ENCODE results near the gene SORCS2.

The SORCS2 gene

DNA sequence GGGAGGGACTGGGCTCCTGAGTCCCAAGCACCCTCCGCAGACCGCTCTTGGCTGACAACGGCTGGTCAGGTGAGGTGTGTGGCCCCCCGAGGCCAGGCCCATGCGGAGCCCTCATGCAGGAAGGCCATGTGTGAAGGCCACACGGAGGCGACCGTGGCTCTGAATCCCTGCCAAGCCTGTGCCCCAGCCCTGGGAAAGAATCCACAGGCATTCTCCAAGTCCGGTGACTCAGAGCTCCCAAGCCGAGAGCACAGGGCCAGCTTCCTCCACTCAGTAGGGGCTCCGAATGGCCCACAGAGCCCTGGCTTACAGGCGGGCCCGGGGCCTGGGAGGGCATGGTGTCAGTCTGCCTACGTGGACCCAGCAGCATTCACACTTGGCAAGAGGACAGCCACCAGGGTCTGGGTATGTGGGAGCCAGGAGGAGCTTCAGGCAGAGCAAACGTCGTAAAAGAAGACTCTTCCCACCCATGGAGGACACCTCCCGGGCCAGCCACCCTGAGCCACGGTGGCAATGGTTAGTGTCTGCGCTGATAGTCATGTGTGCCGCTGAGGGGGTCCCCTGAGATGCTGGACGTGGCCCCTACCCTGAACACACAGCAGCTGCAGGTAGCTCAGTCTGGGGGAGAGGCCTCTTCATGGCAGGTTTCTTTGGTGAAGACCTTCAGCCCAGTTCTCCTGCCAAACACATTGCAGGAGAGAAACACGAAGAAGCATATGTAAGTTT lies 136.7 kb downstream of the SORCS2 start:
- DNase-seq: no peak

DNA sequence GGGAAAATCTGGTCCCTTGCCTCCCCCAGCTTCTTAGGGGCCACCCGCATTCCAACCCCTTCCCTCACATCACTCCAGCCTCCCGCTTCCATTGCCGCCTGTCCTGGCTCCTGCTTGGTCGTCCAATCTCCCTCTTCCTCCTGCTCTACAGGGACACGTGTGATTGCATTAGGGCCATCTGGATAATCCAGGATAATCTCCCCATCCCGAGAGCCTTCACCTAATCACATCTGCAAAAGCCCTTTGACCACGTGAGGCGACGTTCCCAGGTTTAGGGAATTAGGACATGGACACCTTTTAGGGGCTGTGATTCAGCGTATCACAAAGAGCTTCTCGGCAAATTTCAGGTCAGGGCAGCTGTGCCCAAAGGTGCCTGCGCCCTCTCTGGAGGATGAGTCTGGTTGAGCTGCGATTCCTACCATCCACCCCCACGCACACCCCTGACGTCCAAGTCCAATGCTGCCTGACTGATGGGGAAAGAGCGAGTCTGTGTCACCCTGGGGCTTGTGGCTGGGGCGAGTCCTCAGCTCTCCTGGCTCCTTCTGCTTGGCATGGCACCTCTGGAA lies 137.8 kb downstream of the SORCS2 start:
- DNase-seq: no peak

DNA sequence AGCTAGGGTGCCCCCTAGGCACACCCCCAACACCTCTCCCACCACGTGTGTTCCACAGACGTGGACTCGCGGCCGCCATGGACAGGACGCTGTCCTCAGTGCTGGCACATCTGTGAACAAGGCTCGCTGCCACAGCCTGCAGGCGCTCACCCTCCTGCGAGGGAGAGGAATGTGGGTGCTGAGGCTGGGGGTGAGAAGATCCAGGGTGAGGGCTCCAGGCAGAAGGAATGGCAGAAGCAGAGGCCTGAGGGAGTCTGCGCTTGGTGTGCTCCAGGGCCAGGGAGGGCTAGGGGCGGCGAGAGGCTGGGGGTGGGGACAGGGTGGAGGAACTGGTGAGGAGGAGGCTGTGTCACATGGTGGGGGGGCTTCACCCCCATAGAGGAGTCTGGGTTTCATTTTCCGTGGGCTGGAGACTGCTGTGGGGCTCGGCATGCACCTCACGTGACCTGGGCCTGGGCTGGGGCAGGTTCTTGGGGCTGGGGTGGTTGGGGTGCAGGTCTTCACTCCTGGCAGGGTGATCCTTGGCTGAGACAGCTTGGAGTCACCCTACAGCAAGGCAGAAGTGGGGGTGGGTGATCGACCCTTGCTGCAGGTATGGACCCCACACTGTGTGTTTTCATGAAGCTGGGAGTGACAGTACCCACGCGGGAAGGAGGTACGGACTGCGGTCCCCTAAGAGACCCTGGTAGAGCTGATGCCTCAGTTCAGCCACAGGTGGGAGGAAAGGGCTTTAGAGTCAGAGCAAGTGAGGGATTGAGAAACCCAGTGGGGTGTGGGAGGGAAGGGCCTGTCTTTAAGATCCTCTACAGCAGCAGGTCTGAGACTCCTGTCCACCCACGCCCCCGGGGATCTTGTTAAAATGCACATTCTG lies 138.7 kb downstream of the SORCS2 start:
- no peak for DNase-seq

- no peak for DNase-seq
These were observed 139.3 kb downstream of the SORCS2 start for GRCh38 chr4:7331682-7332000.

- DNase-seq: no peak
These were observed 140.1 kb downstream of the SORCS2 start for GRCh38 chr4:7332216-7333023.

DNA sequence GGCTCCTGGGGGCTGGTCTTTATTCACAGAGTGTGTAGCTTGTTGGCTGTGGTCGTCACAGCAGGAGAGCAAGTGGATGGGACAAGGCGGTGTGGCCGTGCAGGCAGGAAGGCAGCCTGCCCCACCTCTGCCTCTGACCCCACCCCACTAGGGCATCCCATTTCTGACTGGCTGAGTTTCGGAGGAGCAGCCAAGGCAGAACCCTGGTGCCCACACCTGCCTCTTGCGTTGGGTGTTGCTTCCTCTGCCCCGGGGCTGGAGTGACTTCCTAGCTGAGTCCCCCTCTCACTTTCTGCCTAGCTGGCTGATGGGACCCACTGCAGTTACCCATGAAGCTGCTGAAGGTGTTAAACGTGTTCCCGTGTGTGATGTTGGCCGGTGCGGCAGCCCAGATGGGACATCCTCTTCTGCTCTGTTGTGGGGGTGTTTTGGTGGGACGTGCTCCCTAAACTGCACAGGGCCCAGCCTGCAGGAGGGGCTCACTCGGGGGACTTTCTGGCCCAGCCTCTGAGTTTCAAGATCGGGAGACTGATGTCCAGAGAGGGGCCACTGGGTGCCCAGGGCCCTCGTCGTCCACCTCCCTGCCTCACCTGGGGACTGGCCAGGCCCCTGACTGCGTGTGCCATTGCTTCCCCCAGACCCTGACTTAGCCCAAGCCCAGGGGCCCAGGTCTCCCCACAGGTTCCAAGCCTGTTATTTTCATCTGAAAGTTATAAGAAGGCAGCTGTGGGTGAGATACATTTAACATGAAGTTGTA lies 140.9 kb downstream of the SORCS2 start:
- no peak for DNase-seq

DNA sequence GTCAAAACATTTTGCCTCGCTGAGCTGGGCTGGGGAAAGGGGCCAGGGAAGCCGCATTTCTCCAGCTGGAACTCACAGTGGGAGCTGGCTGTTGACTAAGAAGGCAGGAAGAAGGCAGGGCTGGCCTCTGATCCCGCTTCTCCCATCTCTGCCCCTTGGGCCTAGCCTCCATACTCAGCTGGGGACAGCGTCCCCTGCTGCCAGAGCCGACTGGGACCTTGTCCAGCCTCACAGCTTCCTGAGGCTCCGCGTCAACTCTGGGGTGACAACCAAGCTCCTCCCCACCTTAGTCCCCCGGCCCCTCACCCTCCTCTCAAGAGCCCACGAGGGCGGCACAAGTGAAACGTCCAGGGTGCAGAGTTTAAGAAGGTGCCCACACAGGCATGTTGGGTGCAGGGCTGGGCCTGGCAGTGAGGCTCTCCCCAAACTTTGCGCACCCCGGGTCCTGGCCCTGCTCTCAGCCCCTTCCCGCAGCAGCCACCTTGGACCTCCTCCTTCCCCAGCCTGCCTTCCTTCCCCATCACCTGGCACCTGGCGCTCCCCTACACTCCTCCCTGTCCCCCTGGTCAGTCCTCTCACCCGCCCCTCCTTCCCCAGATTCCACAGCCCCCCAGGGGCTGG lies 141.6 kb downstream of the SORCS2 start:
- no peak for DNase-seq

GRCh38 chr4:7334521-7335275 lies 142.4 kb downstream of the SORCS2 start:
- no peak for DNase-seq

DNA sequence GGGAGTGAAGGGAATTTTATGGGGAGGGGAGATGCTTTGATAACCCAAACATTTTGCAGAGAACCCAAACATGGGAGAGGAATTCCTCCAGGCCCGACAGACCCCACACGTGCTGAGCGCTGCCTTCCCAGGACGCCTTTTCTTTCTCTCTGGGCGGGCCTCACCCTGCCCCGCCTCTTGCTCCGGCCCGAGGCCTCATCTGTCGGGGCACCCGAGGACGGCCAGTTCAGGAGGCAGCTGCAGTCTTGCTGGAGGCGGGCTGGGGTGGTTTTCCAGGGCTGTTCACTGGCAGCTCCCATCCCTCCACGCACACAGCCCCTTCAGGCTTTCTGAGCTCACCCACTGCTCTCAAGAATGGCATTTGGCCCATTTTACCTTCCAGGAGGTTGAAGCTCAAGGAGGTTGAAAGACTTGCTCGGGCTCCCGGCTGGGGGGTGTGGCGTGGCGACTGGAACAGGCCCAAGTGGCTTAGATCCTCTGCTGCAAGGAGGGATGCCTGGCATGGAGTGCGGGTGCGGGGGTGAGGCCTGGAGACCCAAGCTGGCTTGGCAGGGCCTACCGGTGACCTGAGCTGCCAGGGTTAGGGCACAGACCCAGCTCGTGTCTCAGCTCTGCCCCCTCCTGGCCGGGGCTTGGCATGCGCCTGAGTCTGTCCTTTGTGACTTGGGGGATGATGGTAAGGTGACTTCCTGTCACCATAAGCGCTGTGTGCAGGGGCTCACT lies 143.2 kb downstream of the SORCS2 start:
- peak in 1 of 2 donors; percentile 14 for DNase-seq

GRCh38 chr4:7336067-7336569 lies 143.8 kb downstream of the SORCS2 start:
- DNase-seq: no peak

DNA sequence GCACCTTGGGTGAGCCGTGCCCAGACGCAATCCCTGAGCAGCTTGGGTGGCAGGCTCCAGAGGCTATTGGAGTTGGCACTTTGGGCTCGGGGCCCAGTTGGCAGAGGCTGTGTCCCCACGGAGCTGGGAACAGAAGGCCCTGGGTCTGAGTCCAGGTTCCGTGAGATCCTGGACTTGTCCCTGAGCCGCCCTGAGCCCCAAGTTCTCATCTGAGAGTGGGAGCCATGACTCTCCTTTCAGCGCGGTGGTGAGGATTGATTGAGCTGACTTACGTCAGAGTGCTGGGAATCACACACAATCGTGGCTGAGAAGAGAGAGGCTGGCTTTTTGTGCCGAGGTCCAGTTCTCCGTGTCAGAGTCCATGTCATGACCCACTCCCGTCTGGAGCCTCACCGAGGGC lies 144.4 kb downstream of the SORCS2 start:
- DNase-seq: no peak

GRCh38 chr4:7337196-7338058 lies 145.1 kb downstream of the SORCS2 start:
- DNase-seq: no peak

GRCh38 chr4:7338059-7338452 lies 145.7 kb downstream of the SORCS2 start:
- DNase-seq: no peak

DNA sequence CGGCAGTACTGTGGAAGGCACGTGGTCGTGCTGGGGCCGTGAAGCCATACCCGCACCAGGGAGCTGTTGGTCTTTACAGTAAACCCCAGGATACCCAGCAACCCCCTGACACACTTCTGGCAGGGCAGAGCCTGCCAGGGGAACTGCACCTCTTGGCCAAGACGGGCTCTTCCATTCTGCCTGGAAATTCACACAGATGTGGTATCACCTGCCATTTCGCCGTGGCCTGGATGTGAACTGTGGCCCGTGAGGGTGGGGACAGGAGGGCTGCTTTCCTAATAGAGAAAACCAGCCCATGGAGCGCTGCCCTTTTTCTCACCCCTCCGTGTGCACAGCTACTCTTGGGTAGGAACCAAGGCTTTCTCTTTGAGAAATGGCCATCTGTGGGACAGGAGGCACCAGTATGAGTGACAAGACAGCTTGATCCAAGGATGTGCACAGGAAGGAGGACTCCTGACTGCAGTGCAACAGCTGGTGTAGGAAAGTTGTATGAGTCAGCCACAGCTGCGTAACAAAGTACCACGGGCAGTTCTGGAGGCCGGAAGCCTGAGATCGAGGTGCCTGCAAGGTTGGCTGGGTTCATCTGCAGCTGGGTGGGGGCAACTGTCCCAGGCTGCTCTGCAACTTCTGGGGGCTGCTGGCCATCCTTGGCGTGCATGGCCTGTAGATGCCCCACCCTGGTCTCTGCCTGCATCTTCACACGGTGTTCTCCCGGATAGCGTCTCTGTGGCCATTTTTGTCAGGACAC lies 146.7 kb downstream of the SORCS2 start:
- no peak for DNase-seq

DNA sequence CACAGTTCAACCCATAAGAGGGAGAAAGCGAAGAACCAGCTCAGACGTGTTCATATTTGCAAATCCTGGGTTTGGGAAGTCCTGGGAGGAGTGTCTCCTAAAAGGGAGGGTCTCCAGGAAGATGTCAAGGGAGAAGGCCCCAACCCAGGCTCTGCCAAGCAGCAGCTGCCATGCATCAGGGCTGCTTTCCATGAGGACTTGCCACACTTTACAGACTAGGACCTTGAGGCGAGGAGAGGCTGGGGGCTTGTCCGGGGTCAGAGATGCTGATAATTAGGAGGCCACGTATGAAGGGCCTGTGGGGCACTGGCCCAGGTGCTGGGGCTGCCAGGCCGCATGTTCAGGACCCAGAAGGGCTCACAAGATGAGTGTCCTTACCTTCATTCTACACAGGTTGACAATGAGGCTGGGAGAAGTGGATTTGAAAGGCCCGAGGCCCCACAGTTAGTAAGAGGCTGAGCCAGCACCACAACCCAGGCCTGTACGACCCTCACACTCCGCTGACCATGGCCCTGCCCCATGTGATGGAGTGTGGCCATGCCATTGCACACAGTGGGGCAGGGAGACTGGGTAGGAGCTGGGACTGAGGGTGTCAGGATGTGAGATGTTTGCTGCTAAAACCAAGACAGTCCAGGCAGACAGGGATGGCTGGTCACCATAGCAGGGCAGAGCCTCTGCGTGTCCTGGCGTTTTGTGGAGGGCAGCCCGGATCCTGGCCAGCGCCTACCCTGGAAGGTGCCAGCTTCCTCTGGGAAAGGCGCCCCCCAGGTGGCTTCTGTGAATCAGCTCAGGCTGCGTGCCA lies 147.6 kb downstream of the SORCS2 start:
- no peak for DNase-seq

DNA sequence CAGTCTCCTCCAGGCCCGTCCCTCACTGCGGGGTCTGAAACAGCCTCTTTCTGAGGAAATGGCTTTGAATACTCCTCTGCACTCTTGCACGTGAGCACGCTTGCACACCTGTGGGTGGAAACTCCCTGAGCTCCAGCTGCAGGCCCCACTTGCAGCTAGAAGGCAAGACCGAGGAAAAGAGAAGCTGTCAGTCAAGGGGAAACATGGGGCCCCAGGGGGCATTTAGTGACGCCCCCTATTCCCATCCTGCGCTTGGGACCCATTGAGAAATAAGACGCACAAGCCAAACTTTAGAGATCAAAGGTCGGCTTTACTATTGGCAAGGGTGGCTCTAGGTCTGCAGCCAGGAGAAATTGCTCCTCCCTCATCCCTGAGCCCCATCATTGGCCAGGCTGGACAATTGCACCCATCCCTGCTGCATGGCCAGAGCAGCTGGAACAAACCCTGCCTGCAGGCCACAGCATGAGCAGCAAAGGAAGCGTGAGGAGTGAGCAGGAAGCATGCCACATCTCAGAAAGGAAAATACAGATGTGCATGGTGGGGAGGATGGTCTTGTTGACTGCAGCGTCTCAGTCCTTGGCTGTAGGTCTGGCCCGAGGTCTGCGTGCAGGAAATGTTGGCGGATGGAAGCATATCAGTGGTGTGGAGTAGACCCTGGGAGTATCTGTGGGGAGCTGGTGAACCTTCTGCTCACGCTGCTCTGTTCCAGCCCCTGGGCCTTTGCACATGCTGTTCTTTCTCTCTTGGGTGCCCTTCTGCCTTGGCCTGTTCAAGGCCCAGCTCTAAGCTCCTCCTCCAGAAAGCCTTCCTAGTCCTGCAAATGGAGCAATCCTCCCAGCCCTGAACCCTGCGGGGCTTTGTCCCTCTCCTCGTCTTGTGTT lies 148.5 kb downstream of the SORCS2 start:
- DNase-seq: no peak
